Measurements from ENCODE around the gene NUDT13.

The NUDT13 gene

DNA sequence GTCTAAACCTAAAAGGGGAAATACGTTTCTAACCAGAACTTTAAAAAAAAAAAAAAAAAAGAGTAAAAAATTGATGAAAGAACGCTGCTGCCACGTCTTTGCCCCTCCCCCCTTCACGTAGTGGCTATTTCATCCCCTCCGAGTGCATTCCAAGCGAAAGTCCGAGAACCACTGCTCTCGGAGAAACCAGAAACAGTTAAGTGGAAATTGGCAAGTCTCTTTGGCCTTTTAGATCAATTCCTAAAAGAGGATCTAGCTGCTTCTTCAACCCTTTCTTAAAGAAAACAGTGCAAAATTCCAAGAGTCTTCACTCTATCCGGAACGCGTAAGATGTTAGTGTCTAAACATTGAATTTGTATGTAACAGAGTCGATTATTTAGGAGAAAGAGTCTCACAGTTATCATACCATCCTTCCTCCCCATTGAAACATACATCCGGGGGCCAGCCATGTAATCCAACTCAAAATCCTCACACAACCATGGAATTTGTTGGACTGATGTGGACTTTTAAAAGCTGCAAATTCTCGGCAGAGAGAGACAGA lies 14.7 kb upstream of the NUDT13 start:
- H3K36me3 Mint-ChIP-seq (ENCODE audit: low read depth): peaks cover 9% of the 10 kb centered on the region
- no peaks in the 10 kb centered on the region for H3K9me3 Mint-ChIP-seq
- H3K4me3 Mint-ChIP-seq: peak overlapping the region; percentile 93 to 96 (median 94)
- H3K27ac Mint-ChIP-seq: peak overlapping the region; percentile 97 to 99 (median 98)
- H3K4me1 Mint-ChIP-seq: peaks cover 48% of the 10 kb centered on the region
- H3K27me3 Mint-ChIP-seq (ENCODE audit: low read depth): no peaks in the 10 kb centered on the region
- TF ChIP-seq, protein P1, sequence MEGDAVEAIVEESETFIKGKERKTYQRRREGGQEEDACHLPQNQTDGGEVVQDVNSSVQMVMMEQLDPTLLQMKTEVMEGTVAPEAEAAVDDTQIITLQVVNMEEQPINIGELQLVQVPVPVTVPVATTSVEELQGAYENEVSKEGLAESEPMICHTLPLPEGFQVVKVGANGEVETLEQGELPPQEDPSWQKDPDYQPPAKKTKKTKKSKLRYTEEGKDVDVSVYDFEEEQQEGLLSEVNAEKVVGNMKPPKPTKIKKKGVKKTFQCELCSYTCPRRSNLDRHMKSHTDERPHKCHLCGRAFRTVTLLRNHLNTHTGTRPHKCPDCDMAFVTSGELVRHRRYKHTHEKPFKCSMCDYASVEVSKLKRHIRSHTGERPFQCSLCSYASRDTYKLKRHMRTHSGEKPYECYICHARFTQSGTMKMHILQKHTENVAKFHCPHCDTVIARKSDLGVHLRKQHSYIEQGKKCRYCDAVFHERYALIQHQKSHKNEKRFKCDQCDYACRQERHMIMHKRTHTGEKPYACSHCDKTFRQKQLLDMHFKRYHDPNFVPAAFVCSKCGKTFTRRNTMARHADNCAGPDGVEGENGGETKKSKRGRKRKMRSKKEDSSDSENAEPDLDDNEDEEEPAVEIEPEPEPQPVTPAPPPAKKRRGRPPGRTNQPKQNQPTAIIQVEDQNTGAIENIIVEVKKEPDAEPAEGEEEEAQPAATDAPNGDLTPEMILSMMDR (IDR thresholded peaks at IDR 0.05; ENCODE audit: unreplicated experiment in 3 of 3): no peak

DNA sequence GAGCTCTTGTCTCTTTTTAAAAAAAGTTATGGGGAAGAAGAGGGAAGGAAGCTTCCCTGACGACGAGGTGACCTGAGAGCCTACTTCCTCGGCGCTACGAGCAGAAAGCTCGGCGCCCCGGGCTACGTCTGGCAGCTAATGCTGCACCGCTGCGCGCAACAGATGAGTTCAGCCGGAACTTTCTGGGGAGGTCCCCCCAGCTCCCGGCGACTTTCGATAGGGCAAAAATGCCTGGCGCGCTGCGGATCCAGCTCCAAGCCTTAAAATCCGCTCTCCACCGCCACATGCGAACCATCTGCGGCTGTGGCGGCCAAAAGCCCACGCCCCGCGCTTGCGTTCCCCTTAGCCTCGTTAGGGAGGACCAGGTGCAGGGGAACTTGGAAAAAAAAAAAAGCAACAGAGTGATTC lies 14.2 kb upstream of the NUDT13 start:
- Mint-ChIP-seq H3K27ac (peak overlapping the region; percentile 97 to 99 (median 98)), H3K9me3 (no peaks in the 10 kb centered on the region), H3K27me3 (ENCODE audit: low read depth) (no peaks in the 10 kb centered on the region), H3K4me3 (peak overlapping the region; percentile 93 to 96 (median 94)), H3K4me1 (peaks cover 48% of the 10 kb centered on the region), H3K36me3 (ENCODE audit: low read depth) (peaks cover 9% of the 10 kb centered on the region)
- TF ChIP-seq, protein P1 (IDR thresholded peaks at IDR 0.05; ENCODE audit: unreplicated experiment in 3 of 3): no peak

DNA sequence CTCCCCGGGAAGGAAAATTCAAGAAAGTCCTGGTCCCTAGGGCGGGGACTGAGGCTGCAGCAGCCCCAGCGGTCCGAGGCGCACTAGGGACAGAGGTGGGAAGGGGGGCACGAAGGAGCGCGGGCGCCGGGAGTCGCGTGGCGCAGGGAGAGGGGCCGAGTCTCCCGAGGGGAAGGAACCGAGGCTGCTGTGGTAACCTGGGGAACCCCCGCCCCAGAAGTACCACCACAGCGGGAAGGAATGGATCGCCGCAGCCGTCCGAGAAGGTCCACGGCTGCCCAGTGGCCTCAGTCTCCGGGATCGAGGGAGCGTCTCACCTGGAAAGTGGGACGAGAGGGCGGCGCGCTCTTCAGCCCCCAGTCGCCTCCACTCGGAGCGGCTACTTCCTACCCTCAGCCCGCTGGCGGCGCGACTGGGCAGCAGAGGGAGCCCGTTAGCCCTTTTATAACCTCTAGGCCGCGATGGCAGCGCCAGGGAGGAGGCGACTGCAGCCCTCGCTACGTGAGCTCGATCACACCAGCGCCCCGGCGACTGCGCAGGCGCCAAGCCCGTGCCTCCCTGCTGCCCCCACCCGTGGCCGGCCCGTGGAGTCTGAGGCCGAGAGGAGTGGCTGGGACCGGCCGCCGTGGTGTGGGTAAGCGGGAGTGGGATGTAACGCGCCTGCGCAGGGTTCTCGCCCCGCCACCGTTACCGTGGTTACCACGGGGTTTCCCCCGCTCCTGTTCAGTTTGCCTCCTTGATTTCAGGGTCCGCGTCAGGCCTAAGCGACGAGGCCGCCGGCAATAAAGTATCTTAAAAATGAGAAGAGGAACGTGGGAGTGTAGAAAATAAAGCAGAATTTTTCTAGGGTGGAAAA lies 13.6 kb upstream of the NUDT13 start, which contains the start of gene P4HA1:
P4HA1 (minus strand) TSS at position 418 of the 856 bp plus-strand sequence. CDS start 21,983 bp downstream, outside the sequence.
- Mint-ChIP-seq H3K4me1 (peaks cover 43% of the 10 kb centered on the region), H3K27me3 (ENCODE audit: low read depth) (no peaks in the 10 kb centered on the region), H3K36me3 (ENCODE audit: low read depth) (peaks cover 8% of the 10 kb centered on the region), H3K9me3 (no peaks in the 10 kb centered on the region), H3K4me3 (peak within 1 kb of the TSS; percentile 93 to 96 (median 94)), H3K27ac (peak within 1 kb of the TSS; percentile 97 to 99 (median 98))
- TF ChIP-seq, protein P1 (IDR thresholded peaks at IDR 0.05; ENCODE audit: unreplicated experiment in 3 of 3): peak; percentile 49 to 65 (median 54)

DNA sequence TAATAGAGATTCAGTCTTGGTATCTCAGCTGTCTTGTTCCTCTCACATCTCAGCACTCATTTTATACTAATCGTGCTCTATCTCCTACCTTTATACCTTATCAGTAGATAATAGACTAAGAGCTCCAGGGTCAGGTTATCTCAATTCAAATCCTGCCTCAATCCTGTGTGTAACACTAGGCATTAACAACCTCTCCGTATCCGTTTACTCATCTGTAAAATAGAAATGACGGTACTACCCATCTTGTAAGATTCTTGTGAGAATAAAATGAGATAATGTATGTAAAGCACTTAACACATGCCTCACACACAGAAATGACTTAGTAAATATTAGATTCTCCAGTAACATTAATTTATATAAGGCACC lies 13.0 kb upstream of the NUDT13 start:
- TF ChIP-seq, protein P1 (IDR thresholded peaks at IDR 0.05; ENCODE audit: unreplicated experiment in 3 of 3): no peak
- H3K4me1 Mint-ChIP-seq: peaks cover 39% of the 10 kb centered on the region
- H3K27ac Mint-ChIP-seq: peak overlapping the region; percentile 97 to 99 (median 98)
- H3K9me3 Mint-ChIP-seq: no peaks in the 10 kb centered on the region
- peak overlapping the region; percentile 93 to 96 (median 94) for H3K4me3 Mint-ChIP-seq
- peaks cover 9% of the 10 kb centered on the region for H3K36me3 Mint-ChIP-seq (ENCODE audit: low read depth)
- H3K27me3 Mint-ChIP-seq (ENCODE audit: low read depth): no peaks in the 10 kb centered on the region

DNA sequence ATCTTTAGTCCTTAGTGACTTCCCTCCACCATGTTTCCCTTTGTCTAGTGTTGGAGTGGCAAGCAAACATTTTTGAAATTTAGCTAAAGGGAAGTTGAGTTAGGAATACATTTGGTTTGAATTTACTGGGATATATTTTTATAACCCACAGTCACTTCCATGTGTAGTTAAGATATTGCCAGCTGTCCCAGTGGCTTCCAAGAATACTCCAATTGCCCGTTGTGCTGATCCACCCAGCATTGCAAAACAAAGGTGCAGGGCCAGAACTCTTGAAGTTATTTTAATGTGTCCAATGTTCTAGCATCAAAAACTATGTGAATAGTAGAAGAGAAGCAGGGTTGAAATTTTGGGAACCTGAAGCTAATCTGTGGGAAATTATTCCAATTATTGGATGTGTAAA lies 11.1 kb upstream of the NUDT13 start:
- peak overlapping the region; percentile 25 to 73 (median 59) for H3K27ac Mint-ChIP-seq
- peaks cover 15% of the 10 kb centered on the region for H3K36me3 Mint-ChIP-seq (ENCODE audit: low read depth)
- H3K9me3 Mint-ChIP-seq: no peaks in the 10 kb centered on the region
- TF ChIP-seq, protein P1 (IDR thresholded peaks at IDR 0.05; ENCODE audit: unreplicated experiment in 3 of 3): no peak
- no peaks in the 10 kb centered on the region for H3K27me3 Mint-ChIP-seq (ENCODE audit: low read depth)
- H3K4me3 Mint-ChIP-seq: no peak overlapping the region
- peaks cover 27% of the 10 kb centered on the region for H3K4me1 Mint-ChIP-seq
